ENCODE results near the gene FAT4. TPM values are rescaled to one million over a fixed set of nuclear protein-coding genes. Genes with fewer than 3 reads are reported as not detected.

Gene FAT4
- total RNA-seq, 1 donor from 2014 or later, result 106 TPM

GRCh38 chr4:125297116-125297515, 17.6 kb upstream of the FAT4 start:
- Mint-ChIP-seq H3K27me3 (ENCODE audit: unreplicated experiment) (no peaks in the 10 kb centered on the region), H3K4me3 (ENCODE audit: unreplicated experiment) (no peak overlapping the region), H3K27ac (ENCODE audit: unreplicated experiment) (no peak overlapping the region), H3K36me3 (ENCODE audit: unreplicated experiment) (no peaks in the 10 kb centered on the region), H3K4me1 (ENCODE audit: unreplicated experiment) (no peaks in the 10 kb centered on the region), H3K9me3 (ENCODE audit: unreplicated experiment) (peaks cover 7% of the 10 kb centered on the region)
- DNase-seq (ENCODE audit: extremely low spot score, unreplicated experiment), result no peak
- no peak for TF ChIP-seq CTCF (IDR thresholded peaks at IDR 0.05)

GRCh38 chr4:125303058-125303457, 11.7 kb upstream of the FAT4 start:
- no peak overlapping the region for H3K4me3 Mint-ChIP-seq (ENCODE audit: unreplicated experiment)
- no peak for DNase-seq (ENCODE audit: extremely low spot score, unreplicated experiment)
- H3K27ac Mint-ChIP-seq (ENCODE audit: unreplicated experiment), result no peak overlapping the region

GRCh38 chr4:125303821-125304220, 10.9 kb upstream of the FAT4 start:
- H3K4me1 Mint-ChIP-seq (ENCODE audit: unreplicated experiment), result peaks cover 3% of the 10 kb centered on the region
- no peak overlapping the region for H3K27ac Mint-ChIP-seq (ENCODE audit: unreplicated experiment)
- no peaks in the 10 kb centered on the region for H3K27me3 Mint-ChIP-seq (ENCODE audit: unreplicated experiment)
- no peak for DNase-seq (ENCODE audit: extremely low spot score, unreplicated experiment)
- no peak for TF ChIP-seq CTCF (IDR thresholded peaks at IDR 0.05)
- no peaks in the 10 kb centered on the region for H3K9me3 Mint-ChIP-seq (ENCODE audit: unreplicated experiment)
- no peaks in the 10 kb centered on the region for H3K36me3 Mint-ChIP-seq (ENCODE audit: unreplicated experiment)
- no peak overlapping the region for H3K4me3 Mint-ChIP-seq (ENCODE audit: unreplicated experiment)

More at GRCh38 chr4:125303058-125303457, 11.7 kb upstream of the FAT4 start:
- H3K27me3 Mint-ChIP-seq (ENCODE audit: unreplicated experiment), result no peaks in the 10 kb centered on the region
- no peaks in the 10 kb centered on the region for H3K4me1 Mint-ChIP-seq (ENCODE audit: unreplicated experiment)
- H3K36me3 Mint-ChIP-seq (ENCODE audit: unreplicated experiment), result no peaks in the 10 kb centered on the region
- TF ChIP-seq CTCF (IDR thresholded peaks at IDR 0.05), result no peak
- H3K9me3 Mint-ChIP-seq (ENCODE audit: unreplicated experiment), result no peaks in the 10 kb centered on the region

- H3K36me3 Mint-ChIP-seq (ENCODE audit: unreplicated experiment), result peaks cover 6% of the 10 kb centered on the region
- H3K9me3 Mint-ChIP-seq (ENCODE audit: unreplicated experiment), result peaks cover 9% of the 10 kb centered on the region
- H3K27me3 Mint-ChIP-seq (ENCODE audit: unreplicated experiment), result peaks cover 7% of the 10 kb centered on the region
Observed at GRCh38 chr4:125306112-125306511, 8.6 kb upstream of the FAT4 start.

GRCh38 chr4:125306533-125306932, 8.2 kb upstream of the FAT4 start:
- H3K4me3 Mint-ChIP-seq (ENCODE audit: unreplicated experiment), result no peak overlapping the region
- no peak for TF ChIP-seq CTCF (IDR thresholded peaks at IDR 0.05)
- peaks cover 9% of the 10 kb centered on the region for H3K9me3 Mint-ChIP-seq (ENCODE audit: unreplicated experiment)
- no peak for DNase-seq (ENCODE audit: extremely low spot score, unreplicated experiment)
- peaks cover 3% of the 10 kb centered on the region for H3K4me1 Mint-ChIP-seq (ENCODE audit: unreplicated experiment)
- H3K27me3 Mint-ChIP-seq (ENCODE audit: unreplicated experiment), result peaks cover 11% of the 10 kb centered on the region
- H3K27ac Mint-ChIP-seq (ENCODE audit: unreplicated experiment), result no peak overlapping the region
- H3K36me3 Mint-ChIP-seq (ENCODE audit: unreplicated experiment), result peaks cover 6% of the 10 kb centered on the region

More at GRCh38 chr4:125306112-125306511, 8.6 kb upstream of the FAT4 start:
- Mint-ChIP-seq H3K4me3 (ENCODE audit: unreplicated experiment) (no peak overlapping the region), H3K4me1 (ENCODE audit: unreplicated experiment) (peaks cover 3% of the 10 kb centered on the region), H3K27ac (ENCODE audit: unreplicated experiment) (no peak overlapping the region)
- no peak for TF ChIP-seq CTCF (IDR thresholded peaks at IDR 0.05)
- DNase-seq (ENCODE audit: extremely low spot score, unreplicated experiment), result no peak

Data from osteocyte (in vitro differentiated cells).